K562 (cell line): ENCODE results near the gene MRPL16. TPM values are rescaled to one million over a fixed set of nuclear protein-coding genes. Genes with fewer than 3 reads are reported as not detected.

ENCODE experiments used
- ATF7 ChIP-seq: fragments of 450-650 bp; IDR thresholded peaks from 2 replicates; pipeline ENCODE4 v1.7.1; 2014; ENCODE audit warnings: mild to moderate bottlenecking, moderate library complexity
- BRCA1 ChIP-seq, 2 experiments: fragments of 450-650 bp in 1 of 2; sonication (generic) in 1 of 2; formaldehyde crosslinking in 1 of 2; IDR thresholded peaks; 2 replicates each; pipeline versions ENCODE4 v1.5.0 to v1.6.1; 2017 to 2020; ENCODE audit warnings: mild to moderate bottlenecking in 1 of 2, missing genetic modification reagents in 1 of 2
- CHAMP1 ChIP-seq: fragments of 450-650 bp; IDR thresholded peaks from 2 replicates; pipeline ENCODE4 v1.6.1; 2016; ENCODE audit warnings: mild to moderate bottlenecking
- COPS2 ChIP-seq: fragments of 450-650 bp; conservative IDR thresholded peaks from 2 replicates; pipeline ENCODE4 v1.6.1; 2016; ENCODE audit warnings: mild to moderate bottlenecking, moderate library complexity
- ELF4 ChIP-seq: fragments of 450-650 bp; formaldehyde crosslinking; IDR thresholded peaks from 2 replicates; pipeline ENCODE4 v1.4.0; 2022; ENCODE audit warnings: missing genetic modification characterization
- FIP1L1 ChIP-seq: fragments of 200-400 bp; formaldehyde crosslinking; IDR thresholded peaks from 2 replicates; pipeline ENCODE4 v1.6.1; 2018; ENCODE audit warnings: mild to moderate bottlenecking, low read depth, low read length; ENCODE audit not compliant: poor library complexity, severe bottlenecking
- FUS ChIP-seq: fragments of 200-400 bp; formaldehyde crosslinking; optimal IDR thresholded peaks from 2 replicates; pipeline ENCODE3; 2017; ENCODE audit warnings: low read depth, low read length
- HIVEP1 ChIP-seq: fragments of 250-450 bp; sonication (Bioruptor Pico); IDR thresholded peaks from 2 replicates; pipeline ENCODE4 v1.4.0; 2020; ENCODE audit warnings: mild to moderate bottlenecking
- HMGN3 ChIP-seq: IDR thresholded peaks from 2 replicates; pipeline ENCODE4 v1.6.1; 2011; ENCODE audit warnings: borderline replicate concordance, low read depth, mild to moderate bottlenecking, mixed read lengths, low read length; ENCODE audit not compliant: insufficient read length; ENCODE audit errors: extremely low read depth
- HNRNPUL1 ChIP-seq: fragments of 200-400 bp; formaldehyde crosslinking; IDR thresholded peaks from 2 replicates; pipeline ENCODE4 v1.6.1; 2017; ENCODE audit warnings: low read length
- IRF2 ChIP-seq: sonication (generic); formaldehyde crosslinking; IDR thresholded peaks from 2 replicates; pipeline ENCODE4 v1.8.1; 2022; ENCODE audit warnings: mild to moderate bottlenecking, missing genetic modification reagents
- MIER1 ChIP-seq: fragments of 450-650 bp; IDR thresholded peaks from 2 replicates; pipeline ENCODE4 v1.6.1; 2016; ENCODE audit warnings: antibody characterized with exemption, mild to moderate bottlenecking, low read depth
- NFXL1 ChIP-seq: fragments of 450-650 bp; formaldehyde crosslinking; IDR thresholded peaks from 2 replicates; pipeline ENCODE4 v1.4.0; 2021; ENCODE audit warnings: mild to moderate bottlenecking
- NFYB ChIP-seq: IDR thresholded peaks from 2 replicates; pipeline ENCODE4 v1.6.1; 2011; ENCODE audit warnings: mild to moderate bottlenecking, moderate library complexity; ENCODE audit not compliant: insufficient read length; ENCODE audit errors: extremely low read depth
- OTX1 ChIP-seq: fragments of 450-650 bp; formaldehyde crosslinking; IDR thresholded peaks from 2 replicates; pipeline ENCODE4 v1.4.0; 2022; ENCODE audit warnings: mild to moderate bottlenecking
- RFX1 ChIP-seq: fragments of 450-650 bp; IDR thresholded peaks from 2 replicates; pipeline ENCODE4 v1.6.1; 2016; ENCODE audit warnings: mild to moderate bottlenecking, moderate library complexity
- SFPQ ChIP-seq: fragments of 200-400 bp; formaldehyde crosslinking; IDR thresholded peaks from 2 replicates; pipeline ENCODE4 v1.6.1; 2017; ENCODE audit warnings: mild to moderate bottlenecking, low read depth, low read length, moderate library complexity
- ZNF121 ChIP-seq: sonication (generic); formaldehyde crosslinking; conservative IDR thresholded peaks from 2 replicates; pipeline ENCODE4 v1.8.0; 2022; ENCODE audit warnings: missing genetic modification reagents
- ZNF41 ChIP-seq: fragments of 250-450 bp; sonication (Bioruptor Pico); conservative IDR thresholded peaks from 2 replicates; pipeline ENCODE4 v1.4.0; 2020; ENCODE audit warnings: mild to moderate bottlenecking
- ZNF589 ChIP-seq: fragments of 200-800 bp; sonication (Bioruptor generic); IDR thresholded peaks from 2 replicates; pipeline ENCODE4 v1.6.1; 2016; ENCODE audit warnings: low read depth, missing genetic modification characterization, missing compliant biosample characterization
- polyA plus RNA-seq, 8 experiments: library from polyadenylated mRNA; depleted of rRNA in 4 of 8; stranded (reverse) in 5 of 8; unstranded in 3 of 8; fragments of >200 nt; fragmentation: Nextera tagmentation in 2 of 8; fragmentation: Illumina TruSeq in 1 of 8; extraction: Ambion mirVana in 2 of 8; extraction: Trizol in 1 of 8; gene quantifications; 2 replicates each; pipeline versions ENCODE4 v1.2.1 to v1.2.3, GENCODE V29; 2011 to 2014; ENCODE audit warnings: inconsistent platforms in 1 of 8, missing spikeins in 1 of 8
- total RNA-seq, 7 experiments: library from RNA; depleted of rRNA in 6 of 7; stranded (reverse); fragments of >200 nt in 6 of 7; fragmentation: Illumina TruSeq in 2 of 7; extraction: Trizol in 2 of 7; gene quantifications; 2 replicates each; pipeline versions ENCODE4 v1.2.1 to v1.2.3, GENCODE V29; 2011 to 2021; ENCODE audit warnings: low replicate concordance in 1 of 7
- TF ChIP-seq, protein P1 (sequence below), 2 experiments: fragments of 450-650 bp in 1 of 2; sonication (generic) in 1 of 2; formaldehyde crosslinking; conservative IDR thresholded peaks; 2 replicates each; pipeline versions ENCODE4 v1.4.0 to v1.8.1; 2020 to 2022; ENCODE audit warnings: mild to moderate bottlenecking in 1 of 2, missing genetic modification reagents in 1 of 2
- TF ChIP-seq, protein P2 (sequence below): fragments of 450-650 bp; IDR thresholded peaks from 2 replicates; pipeline ENCODE4 v1.6.1; 2014; ENCODE audit warnings: low read depth, mild to moderate bottlenecking, moderate library complexity, borderline replicate concordance

Gene MRPL16
- total and polyA plus RNA-seq, 9 of the 15 experiments (the other 6 are each of a cell fraction or from before 2014, with no cell fraction given): 63.3 to 209 (median 157) TPM

DNA sequence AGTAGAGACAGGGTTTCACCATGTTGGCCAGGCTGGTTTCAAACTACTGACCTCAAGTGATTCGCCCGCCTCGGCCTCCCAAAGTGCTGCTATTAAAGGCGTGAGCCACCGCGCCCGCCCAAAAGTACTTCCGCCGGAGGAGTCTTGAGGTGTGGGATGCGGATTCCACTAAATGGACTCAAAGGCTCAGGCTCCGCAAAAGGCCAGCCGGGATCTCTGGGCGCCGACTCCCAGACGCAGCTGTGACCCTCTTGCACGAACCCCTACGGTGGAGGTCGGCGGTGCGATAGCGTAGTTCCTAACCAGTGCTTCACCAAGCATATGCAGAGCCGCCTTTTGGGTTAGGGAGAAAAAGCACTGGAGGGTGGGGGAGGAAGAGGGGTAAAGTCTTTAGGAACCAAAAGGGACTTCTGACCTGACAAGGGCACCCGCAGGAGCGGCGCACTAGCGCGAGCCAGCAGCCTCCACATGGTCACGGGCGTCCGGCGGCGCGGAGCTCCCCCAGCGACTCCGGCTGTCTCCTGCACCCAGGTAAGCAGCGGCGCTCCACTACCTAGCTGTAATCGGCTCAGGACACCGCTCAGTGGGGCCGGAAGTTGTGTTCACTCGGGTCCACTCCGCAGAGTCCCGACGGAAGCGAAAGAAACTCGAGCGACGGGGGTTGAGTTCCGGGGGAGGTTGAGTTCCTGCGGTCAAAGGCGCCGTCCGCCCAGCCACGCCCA is at the start of gene MRPL16 (continued):
- no peak for TF ChIP-seq ELF4 (CRISPR knock-in tag)
- 0 out of 2 replicates have a peak, but pooled peaks have one; percentile 50 for TF ChIP-seq NFXL1 (CRISPR knock-in tag)
- TF ChIP-seq HIVEP1: no peak
- TF ChIP-seq COPS2: no peak
- peak; percentile 84 for TF ChIP-seq FIP1L1
- TF ChIP-seq IRF2: no peak
- TF ChIP-seq ZNF121 (CRISPR knock-in tag): no peak
- TF ChIP-seq NFYB: no peak
- peak; percentile 95 for TF ChIP-seq HMGN3
- TF ChIP-seq SFPQ: no peak
- peak; percentile 76; the same call in 1 of the 2 replicates for TF ChIP-seq ZNF589 (CRISPR knock-in tag)
- TF ChIP-seq FUS: no peak
- TF ChIP-seq, protein P1, sequence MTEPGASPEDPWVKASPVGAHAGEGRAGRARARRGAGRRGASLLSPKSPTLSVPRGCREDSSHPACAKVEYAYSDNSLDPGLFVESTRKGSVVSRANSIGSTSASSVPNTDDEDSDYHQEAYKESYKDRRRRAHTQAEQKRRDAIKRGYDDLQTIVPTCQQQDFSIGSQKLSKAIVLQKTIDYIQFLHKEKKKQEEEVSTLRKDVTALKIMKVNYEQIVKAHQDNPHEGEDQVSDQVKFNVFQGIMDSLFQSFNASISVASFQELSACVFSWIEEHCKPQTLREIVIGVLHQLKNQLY (CRISPR knock-in tag; conservative IDR thresholded peaks at IDR 0.05): no peak
- TF ChIP-seq CHAMP1: peak; percentile 63; the same call in 1 of the 2 replicates
- peak; percentile 31; the same call in 1 of the 2 replicates for TF ChIP-seq OTX1 (CRISPR knock-in tag)
- TF ChIP-seq HNRNPUL1: no peak
- no peak; the same call in 1 of the 2 replicates for TF ChIP-seq MIER1
- no peak for TF ChIP-seq BRCA1 (IDR thresholded peaks at IDR 0.05)
- TF ChIP-seq BRCA1 (CRISPR knock-in tag; IDR thresholded peaks at IDR 0.05): no peak
- TF ChIP-seq, protein P2, sequence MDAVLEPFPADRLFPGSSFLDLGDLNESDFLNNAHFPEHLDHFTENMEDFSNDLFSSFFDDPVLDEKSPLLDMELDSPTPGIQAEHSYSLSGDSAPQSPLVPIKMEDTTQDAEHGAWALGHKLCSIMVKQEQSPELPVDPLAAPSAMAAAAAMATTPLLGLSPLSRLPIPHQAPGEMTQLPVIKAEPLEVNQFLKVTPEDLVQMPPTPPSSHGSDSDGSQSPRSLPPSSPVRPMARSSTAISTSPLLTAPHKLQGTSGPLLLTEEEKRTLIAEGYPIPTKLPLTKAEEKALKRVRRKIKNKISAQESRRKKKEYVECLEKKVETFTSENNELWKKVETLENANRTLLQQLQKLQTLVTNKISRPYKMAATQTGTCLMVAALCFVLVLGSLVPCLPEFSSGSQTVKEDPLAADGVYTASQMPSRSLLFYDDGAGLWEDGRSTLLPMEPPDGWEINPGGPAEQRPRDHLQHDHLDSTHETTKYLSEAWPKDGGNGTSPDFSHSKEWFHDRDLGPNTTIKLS: peak; percentile 78; the same call in 1 of the 2 replicates
- TF ChIP-seq ZNF41 (CRISPR knock-in tag): no peak
- no peak for TF ChIP-seq RFX1
- TF ChIP-seq ATF7: peak; percentile 82
